Ovary (tissue), 3 donors: Measurements from ENCODE around the gene TDG.

Source experiments
- EP300 ChIP-seq: sonication (generic); formaldehyde crosslinking; IDR thresholded peaks from one replicate; pipeline ENCODE4 v1.6.1; 2017; ENCODE audit warnings: antibody characterized with exemption
- POLR2A ChIP-seq: fragments of 450-650 bp; IDR thresholded peaks from one replicate; pipeline ENCODE4 v1.6.1; 2017; ENCODE audit warnings: antibody characterized with exemption, mild to moderate bottlenecking, moderate library complexity
- TF ChIP-seq, protein P1 (sequence below), 3 donors: fragments of 450-650 bp in 2 of 3; fragments of 200-600 bp in 1 of 3; IDR thresholded peaks; one replicate each; pipeline versions ENCODE4 v1.5.1 to v1.8.0; 2016 to 2022; ENCODE audit warnings: antibody characterized with exemption in 3 of 3, mild to moderate bottlenecking in 1 of 3
- donor health status: DM: no; HTN: no; CAD: no.

DNA sequence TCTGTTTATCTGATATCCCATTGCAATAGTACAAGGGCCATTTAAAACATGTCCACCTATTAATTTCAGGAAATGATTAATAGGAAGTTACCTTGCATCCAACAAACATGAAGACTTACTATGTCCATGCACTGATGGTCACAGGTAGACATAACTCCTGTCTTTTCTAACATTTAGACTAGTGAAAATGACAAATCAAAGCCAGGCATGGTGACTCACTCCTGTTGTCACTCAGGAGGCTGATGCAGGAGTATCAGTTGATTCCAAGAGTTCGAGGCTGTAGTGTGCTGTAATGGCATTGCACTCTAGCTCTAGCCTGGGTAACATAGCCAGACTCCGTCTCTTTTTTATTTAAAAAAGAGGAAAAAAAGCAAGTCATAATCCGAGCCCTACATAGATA lies 20.7 kb upstream of the TDG start:
- TF ChIP-seq, protein P1, sequence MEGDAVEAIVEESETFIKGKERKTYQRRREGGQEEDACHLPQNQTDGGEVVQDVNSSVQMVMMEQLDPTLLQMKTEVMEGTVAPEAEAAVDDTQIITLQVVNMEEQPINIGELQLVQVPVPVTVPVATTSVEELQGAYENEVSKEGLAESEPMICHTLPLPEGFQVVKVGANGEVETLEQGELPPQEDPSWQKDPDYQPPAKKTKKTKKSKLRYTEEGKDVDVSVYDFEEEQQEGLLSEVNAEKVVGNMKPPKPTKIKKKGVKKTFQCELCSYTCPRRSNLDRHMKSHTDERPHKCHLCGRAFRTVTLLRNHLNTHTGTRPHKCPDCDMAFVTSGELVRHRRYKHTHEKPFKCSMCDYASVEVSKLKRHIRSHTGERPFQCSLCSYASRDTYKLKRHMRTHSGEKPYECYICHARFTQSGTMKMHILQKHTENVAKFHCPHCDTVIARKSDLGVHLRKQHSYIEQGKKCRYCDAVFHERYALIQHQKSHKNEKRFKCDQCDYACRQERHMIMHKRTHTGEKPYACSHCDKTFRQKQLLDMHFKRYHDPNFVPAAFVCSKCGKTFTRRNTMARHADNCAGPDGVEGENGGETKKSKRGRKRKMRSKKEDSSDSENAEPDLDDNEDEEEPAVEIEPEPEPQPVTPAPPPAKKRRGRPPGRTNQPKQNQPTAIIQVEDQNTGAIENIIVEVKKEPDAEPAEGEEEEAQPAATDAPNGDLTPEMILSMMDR (IDR thresholded peaks at IDR 0.05): no peak
- TF ChIP-seq EP300 (no peak), POLR2A (no peak)
